ENCODE results near the gene PMS2. TPM values are rescaled to one million over a fixed set of nuclear protein-coding genes. Genes with fewer than 3 reads are reported as not detected.
"Not testable (repeated sequence)": the region's sequence is repeated elsewhere in the genome, so short reads cannot be mapped to it uniquely, and the experiment has no call there.

The PMS2 gene
- total RNA-seq, 4 donors from 2014 or later: 16.3 to 40.6 (median 21.6) TPM

DNA sequence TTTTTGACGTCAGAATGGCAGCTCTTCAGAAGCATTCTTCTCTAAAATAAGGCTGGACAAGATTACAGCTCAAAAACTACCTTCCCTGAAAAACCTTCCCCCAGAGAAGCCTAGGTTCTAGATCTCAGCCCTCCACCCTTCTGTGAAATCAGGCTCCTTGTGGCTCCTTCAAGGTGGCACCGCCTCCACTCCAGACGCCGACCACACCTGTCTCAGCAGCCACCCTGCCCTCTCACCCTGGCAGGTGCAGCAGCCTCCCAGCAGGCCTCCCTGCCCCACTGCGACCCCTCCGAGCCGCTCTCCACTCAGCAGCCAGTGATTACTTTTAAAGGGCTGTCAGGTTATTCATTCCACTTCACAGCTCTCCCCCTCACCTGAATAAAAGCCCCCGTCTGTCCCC is 35.3 kb downstream of the PMS2 start:
- H3K27ac ChIP-seq; H3K4me1 ChIP-seq; H3K4me3 ChIP-seq; H3K27me3 ChIP-seq; H3K9me3 ChIP-seq; DNase-seq (ENCODE audit: low spot score in 2 of 2): not testable (repeated sequence)
- peaks cover 15% of the 10 kb centered on the region for H3K36me3 ChIP-seq
- no CpG with 5 or more reads among the region's 8 CpGs for WGBS

DNA sequence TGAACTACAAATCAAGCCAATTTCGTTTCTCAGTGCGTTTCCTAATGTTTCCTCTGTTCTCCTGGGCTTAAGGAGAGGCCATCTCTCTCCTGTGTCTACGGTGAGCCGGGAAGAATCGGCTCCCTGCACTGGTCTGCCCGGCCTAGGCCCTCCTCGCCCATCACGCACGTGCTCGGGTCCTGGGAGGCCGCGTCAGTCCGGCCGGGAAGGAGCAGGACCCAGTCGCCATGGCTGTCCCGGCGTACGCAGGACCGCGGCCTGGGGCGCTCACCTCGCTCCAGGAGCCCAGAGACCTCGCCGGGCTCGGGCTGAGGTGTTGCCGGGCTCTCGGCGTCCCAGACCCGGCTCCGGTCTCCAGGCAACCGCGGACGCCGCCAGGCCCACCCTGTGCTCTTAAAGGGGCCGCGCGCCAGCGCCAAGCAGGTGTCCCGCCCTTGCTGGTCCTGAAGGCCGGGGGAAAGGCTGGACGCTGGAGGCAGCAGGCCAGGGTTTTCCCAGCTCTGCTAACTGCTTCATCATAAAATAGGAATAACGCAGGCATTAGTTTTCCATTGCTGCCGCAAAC is 38.4 kb downstream of the PMS2 start, which contains the start of gene RSPH10B:
Gene RSPH10B (minus strand): TSS at position 343 of the 565 bp plus-strand sequence. CDS start 3,573 bp downstream, outside the sequence.
- not testable (repeated sequence) for DNase-seq (ENCODE audit: low spot score in 2 of 2); H3K27me3 ChIP-seq; H3K4me3 ChIP-seq; H3K4me1 ChIP-seq; H3K27ac ChIP-seq; H3K9me3 ChIP-seq; H3K36me3 ChIP-seq
- no CpG with 5 or more reads among the region's 43 CpGs for WGBS

DNA sequence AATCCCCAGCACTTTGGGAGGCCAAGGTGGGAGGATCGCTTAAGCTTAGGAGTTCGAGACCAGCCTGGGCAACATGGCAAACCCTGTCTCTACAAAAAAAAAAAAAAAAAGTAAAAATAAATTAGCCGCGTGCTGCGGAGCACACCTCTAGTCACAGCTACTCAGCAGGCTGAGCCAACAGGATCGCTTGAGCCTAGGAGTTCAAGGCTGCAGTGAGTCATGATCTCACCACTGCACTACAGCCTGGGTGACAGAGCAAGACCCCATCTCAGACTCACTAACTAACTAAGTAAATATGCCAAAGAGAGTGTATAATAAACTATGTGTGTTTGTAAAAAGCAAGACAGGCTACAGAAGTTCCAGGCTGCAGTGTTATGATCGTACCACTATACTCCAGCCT is 45.0 kb downstream of the PMS2 start:
- DNase-seq (ENCODE audit: low spot score in 2 of 2); H3K27me3 ChIP-seq; H3K4me1 ChIP-seq; H3K27ac ChIP-seq; H3K4me3 ChIP-seq; H3K36me3 ChIP-seq; H3K9me3 ChIP-seq: not testable (repeated sequence)
- no CpG with 5 or more reads among the region's 7 CpGs for WGBS

DNA sequence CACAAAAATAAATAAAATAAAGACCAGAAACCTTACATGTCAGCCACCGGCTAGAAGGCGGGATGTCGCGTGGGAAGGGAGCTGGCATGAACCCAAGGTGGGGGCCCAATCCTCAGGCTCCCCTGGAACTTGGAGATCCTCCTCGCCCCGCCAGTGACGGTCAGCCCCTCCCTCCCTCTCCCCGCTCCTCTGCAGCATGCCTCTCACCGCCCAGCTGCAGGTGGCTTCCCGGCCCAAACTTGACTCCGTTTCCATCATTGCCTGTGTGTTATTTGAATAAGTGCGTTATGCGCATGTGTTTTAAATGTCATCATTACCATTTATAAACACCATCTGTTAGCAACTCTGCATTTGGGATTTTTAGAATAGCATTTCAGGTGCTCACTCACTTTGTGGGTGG is 45.6 kb downstream of the PMS2 start:
- no CpG with 5 or more reads among the region's 13 CpGs for WGBS
- DNase-seq (ENCODE audit: low spot score in 2 of 2); H3K27ac ChIP-seq; H3K27me3 ChIP-seq; H3K4me3 ChIP-seq; H3K9me3 ChIP-seq; H3K36me3 ChIP-seq; H3K4me1 ChIP-seq: not testable (repeated sequence)

GRCh38 chr7:5934945-5935450 is 73.9 kb downstream of the PMS2 start:
- no CpG with 5 or more reads among the region's 17 CpGs for WGBS
- H3K4me1 ChIP-seq; DNase-seq (ENCODE audit: low spot score in 2 of 2); H3K36me3 ChIP-seq; H3K4me3 ChIP-seq; H3K27ac ChIP-seq; H3K27me3 ChIP-seq; H3K9me3 ChIP-seq: not testable (repeated sequence)

DNA sequence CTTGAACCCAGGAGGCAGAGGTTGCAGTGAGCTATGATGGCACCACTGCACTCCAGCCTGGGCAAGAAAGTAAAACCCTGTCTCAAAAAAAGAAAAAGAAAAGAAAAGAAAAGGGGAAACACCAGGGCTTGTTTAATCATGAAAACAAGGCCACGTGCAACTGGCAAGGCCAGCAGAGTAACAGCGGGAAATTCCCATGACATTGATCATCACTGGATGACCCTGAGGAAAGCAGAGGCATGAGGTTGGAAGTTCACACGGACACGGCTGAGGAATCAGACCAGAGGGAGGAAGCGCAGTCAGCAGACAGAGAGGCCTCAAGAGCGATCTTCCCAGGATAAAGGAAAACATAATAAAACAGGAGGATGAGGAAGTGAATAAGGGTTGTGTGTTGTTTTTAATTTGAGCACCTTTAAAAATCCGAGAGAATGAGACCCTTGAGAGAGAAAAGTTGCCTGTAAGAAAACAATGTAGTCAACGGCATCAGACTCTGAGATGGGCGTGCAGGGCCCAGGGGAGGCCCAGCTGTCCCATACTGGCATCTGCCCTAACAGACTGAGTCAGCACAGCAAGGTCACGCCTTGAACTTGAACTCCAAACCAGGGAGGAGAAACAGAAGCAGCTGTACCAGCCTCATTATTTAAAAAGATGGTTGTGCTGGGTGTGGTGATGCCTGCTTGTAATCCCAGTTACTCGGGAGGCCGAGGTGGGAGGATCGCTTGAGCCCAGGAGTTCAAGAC is 76.8 kb downstream of the PMS2 start:
- not testable (repeated sequence) for H3K27me3 ChIP-seq; H3K27ac ChIP-seq; H3K9me3 ChIP-seq; DNase-seq (ENCODE audit: low spot score in 2 of 2); H3K36me3 ChIP-seq; H3K4me1 ChIP-seq; H3K4me3 ChIP-seq
- WGBS: no CpG with 5 or more reads among the region's 13 CpGs

DNA sequence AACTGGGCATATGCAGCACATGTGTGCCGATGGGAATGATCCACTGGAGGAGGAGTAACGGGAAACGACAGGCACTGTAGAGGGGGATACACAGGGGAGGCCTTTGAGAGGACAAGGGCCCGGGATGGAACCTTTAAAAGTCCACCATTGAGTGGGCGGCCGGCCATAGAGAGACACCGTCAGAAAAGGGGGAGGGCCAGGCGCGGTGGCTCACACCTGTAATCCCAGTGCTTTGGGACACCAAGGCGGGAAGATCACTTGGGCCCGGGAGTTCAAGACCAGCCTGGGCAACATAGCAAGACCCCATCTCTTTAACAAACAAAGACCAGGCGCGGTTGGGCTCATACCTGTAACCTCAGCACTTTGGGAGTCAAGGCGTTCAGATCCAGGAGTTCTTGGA is 77.6 kb downstream of the PMS2 start:
- H3K27me3 ChIP-seq, H3K27ac ChIP-seq, H3K36me3 ChIP-seq, H3K9me3 ChIP-seq, H3K4me1 ChIP-seq, H3K4me3 ChIP-seq: not testable (repeated sequence)
- peak; percentile 60 to 83 for DNase-seq (ENCODE audit: low spot score in 2 of 2)
- 94% methylated on average over 14 of the region's 14 CpGs for WGBS

- DNase-seq (ENCODE audit: low spot score in 2 of 2); H3K9me3 ChIP-seq; H3K27ac ChIP-seq; H3K4me3 ChIP-seq; H3K4me1 ChIP-seq; H3K27me3 ChIP-seq; H3K36me3 ChIP-seq: not testable (repeated sequence)
- WGBS: no CpG with 5 or more reads among the region's 10 CpGs
Observed at GRCh38 chr7:5930290-5930689, 78.6 kb downstream of the PMS2 start.

DNA sequence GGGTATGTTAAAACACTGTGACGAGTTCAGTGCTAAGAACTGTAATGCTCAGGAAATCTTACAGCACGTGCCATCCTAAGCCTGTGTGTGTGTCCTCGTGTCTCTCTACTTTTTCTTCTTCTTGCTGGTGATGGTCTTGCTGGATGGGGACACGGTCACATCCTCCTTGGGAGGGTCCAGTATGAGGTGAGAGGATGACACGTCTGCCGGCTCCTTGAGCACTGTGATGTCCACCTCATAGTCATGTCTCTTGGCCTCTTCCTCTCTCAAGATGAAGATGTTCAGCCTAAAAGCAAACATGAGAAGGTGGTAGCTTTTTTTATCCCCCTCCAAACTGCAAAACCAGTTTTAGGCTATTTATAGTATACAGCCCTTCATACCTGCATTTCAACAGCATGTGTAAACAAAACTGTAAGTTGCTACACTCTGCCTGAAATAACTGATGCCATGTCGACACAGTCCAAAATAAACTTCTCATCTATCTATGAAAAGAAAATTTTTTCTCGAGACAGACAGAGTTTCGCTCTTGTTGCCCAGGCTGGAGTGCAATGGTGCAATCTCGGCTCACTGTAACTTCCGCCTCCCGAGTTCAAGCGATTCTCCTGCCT is 82.5 kb downstream of the PMS2 start:
- not testable (repeated sequence) for H3K36me3 ChIP-seq; H3K9me3 ChIP-seq; H3K27me3 ChIP-seq; H3K4me1 ChIP-seq; H3K4me3 ChIP-seq; H3K27ac ChIP-seq; DNase-seq (ENCODE audit: low spot score in 2 of 2)
- no CpG with 5 or more reads among the region's 13 CpGs for WGBS

GRCh38 chr7:5924630-5925029 is 84.2 kb downstream of the PMS2 start:
- WGBS: no CpG with 5 or more reads among the region's 12 CpGs
- H3K36me3 ChIP-seq; H3K9me3 ChIP-seq; H3K27ac ChIP-seq; H3K4me1 ChIP-seq; H3K27me3 ChIP-seq; H3K4me3 ChIP-seq; DNase-seq (ENCODE audit: low spot score in 2 of 2): not testable (repeated sequence)

DNA sequence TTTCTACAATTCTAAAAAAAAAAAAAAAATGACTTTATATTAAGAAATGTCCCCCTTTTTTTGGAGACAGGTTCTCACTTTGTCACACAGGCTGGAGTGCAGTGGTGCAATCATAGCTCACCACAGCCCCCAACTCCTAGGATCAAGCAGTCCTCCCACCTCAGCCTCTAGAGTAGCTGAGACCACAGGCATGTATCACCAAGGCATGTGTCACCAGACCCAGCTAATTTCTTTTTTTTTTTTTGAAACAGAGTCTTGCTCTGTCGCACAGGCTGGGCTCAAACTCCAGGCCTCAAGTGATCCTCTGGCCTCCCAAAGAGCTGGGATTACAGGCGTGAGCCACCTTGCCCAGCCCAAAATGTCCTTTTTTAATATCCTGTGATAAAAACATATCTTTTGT is 84.7 kb downstream of the PMS2 start:
- H3K4me3 ChIP-seq; H3K36me3 ChIP-seq; DNase-seq (ENCODE audit: low spot score in 2 of 2); H3K27ac ChIP-seq; H3K4me1 ChIP-seq; H3K9me3 ChIP-seq; H3K27me3 ChIP-seq: not testable (repeated sequence)
- no CpG with 5 or more reads among the region's 2 CpGs for WGBS

Other genes starting within 250 kb of the PMS2 start
- 10 to 100 TPM; 26.9 to 45.1 (median 34.1) TPM for gene RNF216, start 227.4 kb downstream of the PMS2 start, total RNA-seq
- gene OCM, start 128.3 kb downstream of the PMS2 start, total RNA-seq: not detected
- gene CCZ1, start 110.3 kb downstream of the PMS2 start, total RNA-seq: 100 to 1,000 TPM in 1 of 4 donors, 10 to 100 TPM in 3; 49.8 to 103 (median 62.6) TPM
- gene RSPH10B, start 38.4 kb downstream of the PMS2 start, total RNA-seq: 1 to 10 TPM in 1 of 4 donors, not detected in 3; 7.3 TPM
- 10 to 100 TPM; 27.1 to 45.5 (median 38.5) TPM for gene AIMP2, start 223 bp upstream of the PMS2 start, total RNA-seq
- not detected for gene ANKRD61, start 22.3 kb upstream of the PMS2 start, total RNA-seq
- 100 to 1,000 TPM; 207 to 306 (median 243) TPM for gene EIF2AK1, start 50.1 kb upstream of the PMS2 start, total RNA-seq
- gene USP42, start 95.9 kb upstream of the PMS2 start, total RNA-seq: 10 to 100 TPM in 3 of 4 donors, 1 to 10 TPM in 1; 8.8 to 14.5 (median 11.9) TPM

Data from suprapubic skin (tissue), 4 donors.